Middle frontal gyrus (tissue), 1 donor: Measurements from ENCODE around the gene IL23A.

ENCODE experiments used
- DNase-seq: peaks from one replicate; pipeline ENCODE4 v3.0.0-alpha.2; 2015; ENCODE audit warnings: low spot score; ENCODE audit errors: extremely low spot score

The IL23A gene

GRCh38 chr12:56361487-56362129 lies 22.9 kb downstream of the IL23A start:
- DNase-seq: no peak

- DNase-seq: no peak
Measured at GRCh38 chr12:56362130-56363059, 23.7 kb downstream of the IL23A start, which contains the start of gene APOF. Gene APOF, minus strand, starts transcription at chr12:56362857. Its CDS starts 112 bp downstream, at chr12:56362745.

- no peak for DNase-seq
Measured at GRCh38 chr12:56366948-56367347, 28.3 kb downstream of the IL23A start.

- DNase-seq: no peak
Measured at GRCh38 chr12:56373515-56373914, 34.8 kb downstream of the IL23A start.

- DNase-seq: no peak
Measured at GRCh38 chr12:56374726-56375597, 36.3 kb downstream of the IL23A start.

GRCh38 chr12:56375598-56376434 lies 37.1 kb downstream of the IL23A start:
- no peak for DNase-seq

- no peak for DNase-seq
Measured at GRCh38 chr12:56377310-56377988, 38.8 kb downstream of the IL23A start.

- DNase-seq: no peak
Measured at GRCh38 chr12:56377989-56378316, 39.3 kb downstream of the IL23A start.

GRCh38 chr12:56382611-56383010 lies 43.9 kb downstream of the IL23A start:
- no peak for DNase-seq

- no peak for DNase-seq
Measured at GRCh38 chr12:56385873-56386272, 47.2 kb downstream of the IL23A start.

GRCh38 chr12:56387152-56387736 lies 48.6 kb downstream of the IL23A start:
- no peak for DNase-seq

GRCh38 chr12:56389412-56389811 lies 50.7 kb downstream of the IL23A start:
- no peak for DNase-seq
